ENCODE measurements around the gene TOLLIP. TPM values are rescaled to one million over a fixed set of nuclear protein-coding genes. Genes with fewer than 3 reads are reported as not detected.
A peak's percentile ranks its signal among the peaks of the same experiment; 100 is the strongest.

The TOLLIP gene
- total RNA-seq, 1 donor from 2014 or later, result 65.3 TPM

GRCh38 chr11:1263010-1263409, 46.4 kb downstream of the TOLLIP start:
- peaks cover 11% of the 10 kb centered on the region for H3K27me3 Mint-ChIP-seq (ENCODE audit: unreplicated experiment)
- no peaks in the 10 kb centered on the region for H3K4me1 Mint-ChIP-seq (ENCODE audit: unreplicated experiment)
- DNase-seq (ENCODE audit: low spot score), result no peak
- H3K9me3 Mint-ChIP-seq (ENCODE audit: unreplicated experiment), result no peaks in the 10 kb centered on the region
- H3K36me3 Mint-ChIP-seq (ENCODE audit: low read depth, unreplicated experiment), result peaks cover 5% of the 10 kb centered on the region
- no peak overlapping the region for H3K4me3 Mint-ChIP-seq (ENCODE audit: unreplicated experiment)
- TF ChIP-seq, protein P1, sequence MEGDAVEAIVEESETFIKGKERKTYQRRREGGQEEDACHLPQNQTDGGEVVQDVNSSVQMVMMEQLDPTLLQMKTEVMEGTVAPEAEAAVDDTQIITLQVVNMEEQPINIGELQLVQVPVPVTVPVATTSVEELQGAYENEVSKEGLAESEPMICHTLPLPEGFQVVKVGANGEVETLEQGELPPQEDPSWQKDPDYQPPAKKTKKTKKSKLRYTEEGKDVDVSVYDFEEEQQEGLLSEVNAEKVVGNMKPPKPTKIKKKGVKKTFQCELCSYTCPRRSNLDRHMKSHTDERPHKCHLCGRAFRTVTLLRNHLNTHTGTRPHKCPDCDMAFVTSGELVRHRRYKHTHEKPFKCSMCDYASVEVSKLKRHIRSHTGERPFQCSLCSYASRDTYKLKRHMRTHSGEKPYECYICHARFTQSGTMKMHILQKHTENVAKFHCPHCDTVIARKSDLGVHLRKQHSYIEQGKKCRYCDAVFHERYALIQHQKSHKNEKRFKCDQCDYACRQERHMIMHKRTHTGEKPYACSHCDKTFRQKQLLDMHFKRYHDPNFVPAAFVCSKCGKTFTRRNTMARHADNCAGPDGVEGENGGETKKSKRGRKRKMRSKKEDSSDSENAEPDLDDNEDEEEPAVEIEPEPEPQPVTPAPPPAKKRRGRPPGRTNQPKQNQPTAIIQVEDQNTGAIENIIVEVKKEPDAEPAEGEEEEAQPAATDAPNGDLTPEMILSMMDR (IDR thresholded peaks at IDR 0.05; ENCODE audit: unreplicated experiment), result no peak
- no peak overlapping the region for H3K27ac Mint-ChIP-seq (ENCODE audit: unreplicated experiment)

- no peak overlapping the region for H3K27ac Mint-ChIP-seq (ENCODE audit: unreplicated experiment)
- H3K4me1 Mint-ChIP-seq (ENCODE audit: unreplicated experiment), result no peaks in the 10 kb centered on the region
- DNase-seq (ENCODE audit: low spot score), result peak; percentile 81
- TF ChIP-seq, protein P1 (IDR thresholded peaks at IDR 0.05; ENCODE audit: unreplicated experiment), result no peak
- no peaks in the 10 kb centered on the region for H3K9me3 Mint-ChIP-seq (ENCODE audit: unreplicated experiment)
- H3K27me3 Mint-ChIP-seq (ENCODE audit: unreplicated experiment), result peaks cover 11% of the 10 kb centered on the region
- peaks cover 5% of the 10 kb centered on the region for H3K36me3 Mint-ChIP-seq (ENCODE audit: low read depth, unreplicated experiment)
- H3K4me3 Mint-ChIP-seq (ENCODE audit: unreplicated experiment), result no peak overlapping the region
Measured at GRCh38 chr11:1262172-1263006, 47.0 kb downstream of the TOLLIP start.

DNA sequence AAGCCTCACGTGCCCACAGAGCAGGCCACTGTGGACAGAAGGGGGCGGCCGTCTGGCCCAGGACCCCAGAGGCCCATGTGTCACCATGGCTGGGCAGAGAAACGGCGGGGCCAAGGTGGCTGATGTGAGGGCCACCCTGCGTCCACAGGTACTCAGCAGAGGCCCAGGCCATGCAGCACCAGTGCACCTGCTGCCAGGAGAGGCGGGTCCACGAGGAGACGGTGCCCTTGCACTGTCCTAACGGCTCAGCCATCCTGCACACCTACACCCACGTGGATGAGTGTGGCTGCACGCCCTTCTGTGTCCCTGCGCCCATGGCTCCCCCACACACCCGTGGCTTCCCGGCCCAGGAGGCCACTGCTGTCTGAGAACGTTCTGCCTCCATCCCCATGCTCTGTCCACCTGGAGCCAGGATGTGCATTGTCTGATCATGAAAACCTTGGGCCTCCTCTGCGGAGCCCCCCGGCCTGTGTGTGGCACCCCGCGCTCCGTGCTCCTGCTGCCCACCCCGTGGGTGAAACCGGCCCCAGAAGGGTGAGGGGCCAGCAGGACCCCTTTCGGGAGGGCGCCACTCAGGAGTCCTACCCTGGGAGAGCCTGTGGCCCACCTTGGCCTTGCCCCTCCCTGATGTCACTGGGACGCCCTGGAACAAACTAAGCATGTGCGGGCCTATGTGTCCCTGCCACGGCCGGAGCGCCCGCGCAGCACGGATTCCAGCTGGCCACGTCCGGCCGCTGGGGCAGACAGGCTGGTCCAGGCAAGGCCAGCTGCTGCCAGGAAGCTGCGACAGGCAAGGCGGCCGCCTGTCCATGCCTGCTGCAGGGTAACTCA, 48.0 kb downstream of the TOLLIP start:
- TF ChIP-seq, protein P1 (IDR thresholded peaks at IDR 0.05; ENCODE audit: unreplicated experiment), result no peak
- peaks cover 5% of the 10 kb centered on the region for H3K36me3 Mint-ChIP-seq (ENCODE audit: low read depth, unreplicated experiment)
- H3K9me3 Mint-ChIP-seq (ENCODE audit: unreplicated experiment), result no peaks in the 10 kb centered on the region
- no peak overlapping the region for H3K27ac Mint-ChIP-seq (ENCODE audit: unreplicated experiment)
- H3K4me3 Mint-ChIP-seq (ENCODE audit: unreplicated experiment), result no peak overlapping the region
- H3K4me1 Mint-ChIP-seq (ENCODE audit: unreplicated experiment), result no peaks in the 10 kb centered on the region
- H3K27me3 Mint-ChIP-seq (ENCODE audit: unreplicated experiment), result peaks cover 11% of the 10 kb centered on the region
- no peak for DNase-seq (ENCODE audit: low spot score)

DNA sequence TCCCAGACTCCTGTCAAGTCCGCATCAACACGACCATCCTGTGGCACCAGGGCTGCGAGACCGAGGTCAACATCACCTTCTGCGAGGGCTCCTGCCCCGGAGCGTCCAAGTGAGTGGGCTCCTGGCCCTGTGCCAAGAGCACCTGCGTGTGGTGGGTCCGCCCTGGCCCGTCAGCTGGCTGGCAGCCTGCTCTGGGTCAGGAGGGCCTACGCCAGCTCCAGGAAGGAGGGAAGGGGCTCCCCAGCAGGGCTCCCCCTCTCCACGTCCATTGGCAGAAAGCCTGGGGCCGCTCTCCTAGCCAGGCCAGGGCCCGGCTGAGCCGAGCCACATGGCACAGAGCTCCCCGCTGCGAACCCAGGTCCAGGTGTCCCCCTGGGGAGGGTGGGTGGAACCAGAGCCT, 48.8 kb downstream of the TOLLIP start:
- Mint-ChIP-seq H3K36me3 (ENCODE audit: low read depth, unreplicated experiment) (peaks cover 5% of the 10 kb centered on the region), H3K27ac (ENCODE audit: unreplicated experiment) (no peak overlapping the region), H3K4me3 (ENCODE audit: unreplicated experiment) (no peak overlapping the region), H3K4me1 (ENCODE audit: unreplicated experiment) (no peaks in the 10 kb centered on the region), H3K27me3 (ENCODE audit: unreplicated experiment) (peaks cover 11% of the 10 kb centered on the region), H3K9me3 (ENCODE audit: unreplicated experiment) (no peaks in the 10 kb centered on the region)
- TF ChIP-seq, protein P1 (IDR thresholded peaks at IDR 0.05; ENCODE audit: unreplicated experiment), result no peak
- no peak for DNase-seq (ENCODE audit: low spot score)
